IgD-negative memory B cell (primary cell): Measurements from ENCODE around the gene WDR48. TPM values are rescaled to one million over a fixed set of nuclear protein-coding genes. Genes with fewer than 3 reads are reported as not detected.

ENCODE experiments used
- H3K27ac Mint-ChIP-seq, 3 donors: one replicate each; pipeline ENCODE4 v1.8.0; 2020 to 2022; ENCODE audit warnings: mild to moderate bottlenecking in 3 of 3, mixed read lengths in 3 of 3, moderate library complexity in 1 of 3
- H3K27me3 Mint-ChIP-seq: one replicate; pipeline ENCODE4 v1.8.0; 2021; ENCODE audit warnings: mixed read lengths
- H3K36me3 Mint-ChIP-seq: one replicate; pipeline ENCODE4 v1.8.0; 2020; ENCODE audit warnings: mild to moderate bottlenecking, mixed read lengths
- H3K4me1 Mint-ChIP-seq, 3 donors: one replicate each; pipeline ENCODE4 v1.8.0; 2020 to 2022; ENCODE audit warnings: mixed read lengths in 3 of 3, mild to moderate bottlenecking in 1 of 3
- H3K4me3 Mint-ChIP-seq, 4 donors: one replicate each; pipeline ENCODE4 v1.8.0; 2020 to 2022; ENCODE audit warnings: mild to moderate bottlenecking in 4 of 4, mixed read lengths in 4 of 4, moderate library complexity in 3 of 4
- H3K9me3 Mint-ChIP-seq, 3 donors: one replicate each; pipeline ENCODE4 v1.8.0; 2020 to 2021; ENCODE audit warnings: mixed read lengths in 3 of 3, mild to moderate bottlenecking in 1 of 3
- polyA plus RNA-seq: library from polyadenylated mRNA; unstranded; fragments of 300-500 nt; fragmentation: Illumina TruSeq; gene quantifications from one replicate; pipeline ENCODE4 v1.2.3, GENCODE V29; 2021

The WDR48 gene
- polyA plus RNA-seq, 1 donor from 2014 or later: 40.5 TPM

DNA sequence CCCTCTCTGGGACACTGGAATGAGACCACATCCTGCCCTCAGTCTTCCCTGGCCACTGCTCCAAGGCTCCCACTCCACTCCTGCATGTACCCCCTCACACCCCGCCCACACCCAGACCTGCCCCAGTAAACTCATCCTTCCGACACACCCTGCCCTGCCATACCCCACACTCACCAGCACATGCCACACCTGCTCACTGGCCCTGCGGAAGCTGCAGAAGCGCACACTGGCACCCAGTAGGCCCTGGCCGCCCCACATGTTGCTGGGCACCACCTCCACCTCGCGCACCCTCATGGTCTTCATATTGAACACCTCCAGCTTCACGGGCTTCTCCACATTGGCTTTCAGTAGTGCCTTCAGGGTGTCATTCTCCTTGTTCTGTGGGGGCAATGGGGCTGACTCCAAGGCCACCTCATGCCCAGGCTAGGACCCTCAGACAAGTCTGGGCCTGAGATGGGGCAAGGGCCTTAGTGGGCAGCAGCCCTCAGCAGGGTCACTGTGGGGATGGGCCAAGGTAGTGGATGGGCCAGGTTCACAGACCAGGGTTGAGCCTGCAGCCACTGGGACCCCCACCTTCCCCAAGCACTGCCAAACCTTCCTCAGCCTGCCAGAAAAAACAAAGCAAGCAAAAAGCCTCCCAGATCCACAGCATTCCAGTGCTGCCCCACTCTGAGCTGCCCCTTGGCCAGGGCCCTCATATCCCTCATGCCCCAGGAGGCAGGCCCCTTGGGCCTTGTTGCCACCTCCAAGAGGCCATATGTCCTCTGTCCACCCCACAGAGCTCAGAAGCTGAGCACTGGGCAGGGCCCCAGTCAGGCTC lies 50.9 kb downstream of the WDR48 start:
- Mint-ChIP-seq H3K27ac (peak overlapping the region; percentile 35 to 64 (median 57)), H3K27me3 (no peaks in the 10 kb centered on the region), H3K36me3 (no peaks in the 10 kb centered on the region), H3K9me3 (no peaks in the 10 kb centered on the region), H3K4me1 (peaks cover 29 to 47% (median 36%) of the 10 kb centered on the region in 3 donors), H3K4me3 (peak overlapping the region in 2 of 4 donors; percentile 8 to 16)

DNA sequence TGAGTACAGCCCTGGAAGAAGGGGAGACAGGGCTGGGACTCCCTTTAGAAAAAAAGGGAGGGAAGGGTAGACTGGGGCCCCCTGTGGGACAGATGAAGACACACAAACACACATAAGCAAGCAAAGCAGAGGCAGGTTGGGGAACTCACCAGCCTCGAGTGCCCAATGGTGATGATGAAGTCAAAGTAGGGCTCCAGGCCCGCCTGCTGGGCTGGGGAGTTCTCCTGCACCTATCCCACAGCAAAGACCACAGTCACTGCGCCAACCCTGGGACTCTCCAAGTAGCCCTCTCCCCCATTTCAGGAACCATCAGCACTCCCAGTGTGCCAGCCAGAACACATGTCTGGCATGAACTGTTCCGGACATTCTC lies 51.5 kb downstream of the WDR48 start:
- Mint-ChIP-seq H3K9me3 (no peaks in the 10 kb centered on the region), H3K4me3 (peak overlapping the region in 2 of 4 donors; percentile 8 to 28), H3K36me3 (no peaks in the 10 kb centered on the region), H3K27me3 (peaks cover 2% of the 10 kb centered on the region), H3K4me1 (peaks cover 32 to 52% (median 42%) of the 10 kb centered on the region in 3 donors), H3K27ac (peak overlapping the region in 2 of 3 donors; percentile 35 to 57)

DNA sequence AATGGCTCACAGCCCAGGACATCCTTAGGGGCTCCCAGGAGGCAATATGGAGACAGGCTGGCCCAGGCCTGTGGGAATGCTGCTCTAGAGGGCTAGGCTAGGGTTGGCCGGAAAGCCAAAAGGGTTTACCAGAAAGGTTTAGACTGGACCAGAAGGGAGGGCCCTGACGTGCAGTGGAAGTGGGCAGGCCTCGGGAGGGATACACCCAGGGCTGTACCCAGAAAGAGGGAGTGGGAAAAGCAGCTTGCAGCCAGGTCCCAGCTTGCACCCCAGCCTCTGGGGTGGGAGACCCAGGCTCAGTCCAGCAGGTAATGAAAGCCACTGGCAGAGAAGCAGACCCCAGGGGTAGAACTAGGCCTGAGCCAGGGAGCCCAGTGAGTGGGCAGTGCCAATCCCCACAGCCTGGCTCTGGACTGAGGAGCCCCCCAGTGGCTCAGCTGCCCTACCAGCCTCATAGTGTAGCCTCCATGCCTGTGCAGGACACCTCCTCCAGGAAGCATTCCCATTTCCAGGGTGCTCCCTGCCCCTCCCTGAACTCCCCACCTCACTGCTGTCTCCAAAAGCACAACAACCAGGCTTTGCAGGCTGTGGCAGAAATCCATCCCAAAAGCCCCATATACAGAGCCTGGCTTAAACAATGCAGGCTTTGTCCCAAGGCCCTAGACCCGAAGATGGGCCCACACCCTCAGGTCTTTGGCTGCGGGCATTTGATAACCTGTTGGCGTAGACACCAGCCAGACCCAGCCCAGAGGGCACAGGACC lies 52.2 kb downstream of the WDR48 start:
- H3K36me3 Mint-ChIP-seq: no peaks in the 10 kb centered on the region
- peaks cover 2% of the 10 kb centered on the region for H3K27me3 Mint-ChIP-seq
- peak overlapping the region in 2 of 3 donors; percentile 35 to 57 for H3K27ac Mint-ChIP-seq
- H3K4me3 Mint-ChIP-seq: peak overlapping the region in 1 of 4 donors; percentile 87
- H3K9me3 Mint-ChIP-seq: no peaks in the 10 kb centered on the region
- peaks cover 36 to 58% (median 49%) of the 10 kb centered on the region in 3 donors for H3K4me1 Mint-ChIP-seq

GRCh38 chr3:39104961-39105686 lies 53.3 kb downstream of the WDR48 start:
- Mint-ChIP-seq H3K4me3 (peak overlapping the region in 2 of 4 donors; percentile 28 to 87), H3K27me3 (peaks cover 2% of the 10 kb centered on the region), H3K27ac (peak overlapping the region in 2 of 3 donors; percentile 69 to 85), H3K4me1 (peaks cover 36 to 64% (median 56%) of the 10 kb centered on the region in 3 donors), H3K36me3 (no peaks in the 10 kb centered on the region), H3K9me3 (no peaks in the 10 kb centered on the region)

- no peaks in the 10 kb centered on the region for H3K36me3 Mint-ChIP-seq
- H3K9me3 Mint-ChIP-seq: no peaks in the 10 kb centered on the region
- H3K27ac Mint-ChIP-seq: peak overlapping the region; percentile 18 to 85 (median 69)
- H3K27me3 Mint-ChIP-seq: peaks cover 2% of the 10 kb centered on the region
- peak overlapping the region; percentile 83 to 89 (median 87) for H3K4me3 Mint-ChIP-seq
- peaks cover 36 to 64% (median 56%) of the 10 kb centered on the region in 3 donors for H3K4me1 Mint-ChIP-seq
Observed at GRCh38 chr3:39105687-39106063, 53.9 kb downstream of the WDR48 start.

- peak overlapping the region; percentile 18 to 90 (median 69) for H3K27ac Mint-ChIP-seq
- peaks cover 33 to 60% (median 52%) of the 10 kb centered on the region in 3 donors for H3K4me1 Mint-ChIP-seq
- H3K4me3 Mint-ChIP-seq: peak overlapping the region; percentile 83 to 89 (median 87)
- H3K9me3 Mint-ChIP-seq: no peaks in the 10 kb centered on the region
- H3K36me3 Mint-ChIP-seq: no peaks in the 10 kb centered on the region
- H3K27me3 Mint-ChIP-seq: peaks cover 2% of the 10 kb centered on the region
Observed at GRCh38 chr3:39106281-39106811, 54.5 kb downstream of the WDR48 start.

DNA sequence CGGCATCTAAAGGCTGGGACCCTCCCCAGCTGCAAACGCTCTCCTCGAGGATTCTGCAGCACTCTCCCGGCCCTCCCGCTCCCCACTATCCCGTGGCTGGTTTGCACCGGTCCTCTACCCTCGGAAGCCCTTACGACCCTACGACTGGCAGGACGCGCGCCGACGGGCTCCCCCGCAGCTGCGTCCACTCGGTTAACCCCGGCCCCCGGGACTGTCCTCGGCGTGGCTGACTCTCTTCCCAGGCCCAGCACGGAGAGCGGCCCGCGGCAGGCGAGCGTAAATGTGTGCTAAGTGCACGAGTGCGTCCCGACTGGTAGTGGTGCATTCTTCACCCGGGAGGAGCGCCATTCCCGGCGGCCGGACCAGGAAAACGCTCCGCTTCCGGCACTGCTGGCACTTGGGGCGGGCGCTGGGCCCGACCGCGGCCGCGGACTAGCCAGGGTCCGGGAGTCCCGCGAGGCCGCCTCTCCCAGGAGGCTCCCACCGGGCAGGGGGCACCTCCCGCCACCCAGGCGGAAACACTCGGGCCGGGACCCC lies 55.1 kb downstream of the WDR48 start:
- H3K27ac Mint-ChIP-seq: peak overlapping the region; percentile 69 to 99 (median 90)
- peaks cover 2% of the 10 kb centered on the region for H3K27me3 Mint-ChIP-seq
- peak overlapping the region; percentile 83 to 89 (median 87) for H3K4me3 Mint-ChIP-seq
- no peaks in the 10 kb centered on the region for H3K9me3 Mint-ChIP-seq
- H3K36me3 Mint-ChIP-seq: peaks cover 4% of the 10 kb centered on the region
- peaks cover 30 to 56% (median 48%) of the 10 kb centered on the region in 3 donors for H3K4me1 Mint-ChIP-seq

DNA sequence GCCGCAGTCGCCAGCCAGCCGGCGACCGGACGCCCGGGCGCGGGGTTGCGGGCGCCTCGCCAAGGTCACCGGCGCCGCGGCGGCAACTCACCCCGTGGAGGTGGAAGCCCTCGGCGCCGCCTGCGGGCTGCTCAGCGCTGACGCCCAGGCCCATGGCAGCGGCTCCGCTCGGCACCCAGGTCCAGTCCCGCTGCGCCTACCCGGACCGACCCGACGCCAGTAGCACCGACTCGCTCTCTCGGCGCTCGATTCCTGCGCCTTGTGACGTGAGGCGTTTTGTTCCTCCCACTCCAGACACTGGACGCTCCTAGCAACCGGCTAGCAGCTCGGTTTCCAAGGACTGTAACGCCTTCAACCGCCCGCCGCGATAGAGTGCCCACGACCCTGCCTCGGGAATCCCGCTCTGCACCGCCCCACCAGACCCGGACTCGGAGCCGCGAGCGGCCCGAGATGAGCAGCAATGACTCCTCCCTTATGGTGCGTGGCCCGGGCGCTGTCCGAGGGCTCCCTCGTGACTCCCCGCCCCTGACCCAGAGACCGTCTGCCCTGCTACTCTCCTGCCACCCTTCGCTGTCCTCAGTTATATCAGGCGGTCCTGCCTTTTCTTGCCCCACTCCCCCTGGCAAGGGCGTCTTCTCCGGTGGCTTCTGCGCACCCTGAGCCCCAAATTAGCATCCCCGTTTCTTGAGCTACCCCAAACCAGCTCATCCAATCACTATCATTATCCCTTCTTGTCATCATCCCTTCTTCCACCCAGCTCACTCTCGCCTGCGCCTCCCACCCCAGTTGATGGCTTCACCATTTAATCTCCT lies 55.8 kb downstream of the WDR48 start, which contains the start of the genes GORASP1 and TTC21A:
Gene GORASP1 (minus strand): TSS at position 240 of the 812 bp plus-strand sequence. CDS start 86 bp downstream, at position 154.
Gene TTC21A (plus strand): TSS at position 293 of the 812 bp plus-strand sequence. CDS start 158 bp downstream, at position 451.
- peaks cover 2% of the 10 kb centered on the region for H3K27me3 Mint-ChIP-seq
- no peaks in the 10 kb centered on the region for H3K9me3 Mint-ChIP-seq
- H3K4me3 Mint-ChIP-seq: peak within 1 kb of the TSS; percentile 96 to 97 (median 96)
- peaks cover 26 to 51% (median 45%) of the 10 kb centered on the region in 3 donors for H3K4me1 Mint-ChIP-seq
- H3K27ac Mint-ChIP-seq: peak within 1 kb of the TSS; percentile 88 to 99 (median 98)
- peaks cover 4% of the 10 kb centered on the region for H3K36me3 Mint-ChIP-seq

GRCh38 chr3:39108200-39108710 lies 56.4 kb downstream of the WDR48 start:
- H3K4me1 Mint-ChIP-seq: peaks cover 26 to 46% (median 45%) of the 10 kb centered on the region in 3 donors
- no peaks in the 10 kb centered on the region for H3K9me3 Mint-ChIP-seq
- peaks cover 2% of the 10 kb centered on the region for H3K27me3 Mint-ChIP-seq
- H3K27ac Mint-ChIP-seq: peak overlapping the region; percentile 88 to 99 (median 98)
- H3K36me3 Mint-ChIP-seq: peaks cover 6% of the 10 kb centered on the region
- peak overlapping the region; percentile 96 to 97 (median 96) for H3K4me3 Mint-ChIP-seq

DNA sequence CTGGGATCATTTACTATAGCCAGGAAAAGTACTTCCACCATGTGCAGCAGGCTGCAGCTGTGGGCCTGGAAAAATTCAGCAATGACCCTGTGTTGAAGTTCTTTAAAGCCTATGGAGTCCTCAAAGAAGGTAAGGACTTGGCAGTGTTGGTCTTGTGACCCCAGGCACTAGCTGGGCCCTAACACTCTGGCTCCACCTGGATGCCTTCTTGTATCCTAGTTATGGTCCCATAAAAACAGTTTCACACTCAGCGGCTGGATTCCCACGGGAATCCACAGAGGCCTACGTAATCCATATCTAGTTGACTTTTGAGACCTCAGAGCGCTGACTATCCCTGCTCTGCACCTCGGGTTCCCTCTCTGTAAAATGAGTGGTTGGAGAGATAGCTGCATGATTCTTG lies 57.3 kb downstream of the WDR48 start:
- Mint-ChIP-seq H3K9me3 (no peaks in the 10 kb centered on the region), H3K27me3 (peaks cover 2% of the 10 kb centered on the region), H3K4me1 (peaks cover 26 to 41% (median 41%) of the 10 kb centered on the region in 3 donors), H3K4me3 (peak overlapping the region in 2 of 4 donors; percentile 96), H3K27ac (peak overlapping the region; percentile 20 to 98 (median 88)), H3K36me3 (peaks cover 6% of the 10 kb centered on the region)

DNA sequence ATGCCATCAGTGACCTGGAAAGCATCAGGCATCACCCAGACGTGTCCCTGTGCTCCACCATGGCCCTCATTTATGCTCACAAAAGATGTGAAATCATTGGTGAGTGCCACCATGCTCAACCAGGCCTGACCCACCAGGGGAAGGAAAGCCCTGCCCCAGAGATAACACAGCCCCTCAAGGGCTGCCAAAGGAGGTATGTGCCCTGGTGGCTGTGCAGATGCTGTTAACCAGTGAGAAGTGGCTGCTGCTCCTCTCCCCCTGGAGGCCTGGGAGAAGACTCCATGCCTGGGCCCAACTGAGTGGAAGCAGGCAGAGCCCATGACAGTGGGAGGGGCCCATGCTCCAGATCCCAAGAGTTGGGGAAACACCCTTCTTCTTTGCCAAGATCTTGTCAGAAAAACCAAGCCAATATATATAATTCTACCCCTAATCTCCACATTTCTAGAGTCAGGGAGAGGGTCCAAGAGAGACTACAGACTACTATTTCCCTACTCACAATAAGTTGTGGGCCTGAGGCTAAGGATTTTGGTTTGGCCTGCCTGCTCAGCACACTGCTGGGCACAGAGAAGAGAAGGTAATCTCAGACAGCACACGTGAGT lies 58.3 kb downstream of the WDR48 start:
- peak overlapping the region in 1 of 3 donors; percentile 18 for H3K27ac Mint-ChIP-seq
- H3K4me1 Mint-ChIP-seq: peaks cover 23 to 38% (median 36%) of the 10 kb centered on the region in 3 donors
- no peak overlapping the region for H3K4me3 Mint-ChIP-seq
- H3K27me3 Mint-ChIP-seq: peaks cover 2% of the 10 kb centered on the region
- peaks cover 11% of the 10 kb centered on the region for H3K36me3 Mint-ChIP-seq
- no peaks in the 10 kb centered on the region for H3K9me3 Mint-ChIP-seq

DNA sequence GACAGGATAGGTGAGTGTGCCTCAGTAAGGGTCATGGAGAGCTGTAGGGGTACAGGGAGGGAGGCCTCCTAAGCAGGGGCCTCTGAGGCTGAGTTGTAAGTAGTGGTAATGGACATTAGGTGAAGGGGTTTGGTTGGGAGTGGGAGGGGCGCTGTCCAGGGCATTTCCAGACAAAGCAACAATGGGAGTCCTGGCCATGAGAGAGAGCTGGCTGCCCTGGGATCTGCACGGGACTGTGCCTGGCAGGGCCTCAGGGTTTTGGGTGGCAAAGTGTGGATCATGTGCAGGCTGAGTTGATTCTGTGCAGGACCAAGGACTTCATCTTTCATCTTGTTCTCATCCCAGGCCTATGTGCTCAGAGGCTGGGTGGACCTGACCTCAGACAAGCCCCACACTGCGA lies 60.3 kb downstream of the WDR48 start:
- Mint-ChIP-seq H3K27ac (peak overlapping the region in 1 of 3 donors; percentile 70), H3K9me3 (no peaks in the 10 kb centered on the region), H3K27me3 (peaks cover 2% of the 10 kb centered on the region), H3K36me3 (peaks cover 11% of the 10 kb centered on the region), H3K4me1 (peaks cover 7 to 21% (median 19%) of the 10 kb centered on the region in 3 donors), H3K4me3 (peak overlapping the region in 2 of 4 donors; percentile 26 to 41)

- Mint-ChIP-seq H3K9me3 (no peaks in the 10 kb centered on the region), H3K27me3 (peaks cover 2% of the 10 kb centered on the region), H3K36me3 (peaks cover 13% of the 10 kb centered on the region), H3K4me3 (no peak overlapping the region), H3K27ac (no peak overlapping the region), H3K4me1 (peaks cover 7 to 21% (median 19%) of the 10 kb centered on the region in 3 donors)
Observed at GRCh38 chr3:39112535-39112934, 60.7 kb downstream of the WDR48 start.
